Measurements from ENCODE around the gene ANXA5. TPM values are rescaled to one million over a fixed set of nuclear protein-coding genes. Genes with fewer than 3 reads are reported as not detected.
"Not testable (repeated sequence)": the region's sequence is repeated elsewhere in the genome, so short reads cannot be mapped to it uniquely, and the experiment has no call there.

ANXA5 gene
- total RNA-seq, 1 donor = 1,166 TPM

DNA sequence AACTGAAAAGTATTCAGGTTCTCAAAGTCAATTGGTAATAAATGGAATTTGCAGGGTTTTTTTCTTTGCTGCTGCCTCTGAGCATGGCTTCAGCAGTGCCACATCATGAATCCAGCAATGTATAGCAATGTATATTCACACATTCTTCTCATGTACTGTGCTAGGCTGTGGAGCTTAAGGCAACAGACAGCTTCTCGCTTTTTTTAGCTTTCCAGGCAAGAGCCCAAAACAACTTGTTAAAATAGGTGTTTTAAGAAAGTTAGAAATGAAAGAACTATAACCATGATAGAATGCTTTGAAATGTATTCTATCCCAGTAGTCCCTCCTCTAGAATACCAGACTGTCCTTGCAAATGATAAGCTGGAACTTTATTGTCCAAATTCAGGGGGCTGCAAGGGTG lies 37.8 kb upstream of the ANXA5 start:
- H3K4me1 ChIP-seq (ENCODE audit: insufficient read depth, low read length) = no peaks in the 10 kb centered on the region
- no peaks in the 10 kb centered on the region for H4K20me1 ChIP-seq (ENCODE audit: insufficient read depth, low read length)
- TF ChIP-seq, protein P1, sequence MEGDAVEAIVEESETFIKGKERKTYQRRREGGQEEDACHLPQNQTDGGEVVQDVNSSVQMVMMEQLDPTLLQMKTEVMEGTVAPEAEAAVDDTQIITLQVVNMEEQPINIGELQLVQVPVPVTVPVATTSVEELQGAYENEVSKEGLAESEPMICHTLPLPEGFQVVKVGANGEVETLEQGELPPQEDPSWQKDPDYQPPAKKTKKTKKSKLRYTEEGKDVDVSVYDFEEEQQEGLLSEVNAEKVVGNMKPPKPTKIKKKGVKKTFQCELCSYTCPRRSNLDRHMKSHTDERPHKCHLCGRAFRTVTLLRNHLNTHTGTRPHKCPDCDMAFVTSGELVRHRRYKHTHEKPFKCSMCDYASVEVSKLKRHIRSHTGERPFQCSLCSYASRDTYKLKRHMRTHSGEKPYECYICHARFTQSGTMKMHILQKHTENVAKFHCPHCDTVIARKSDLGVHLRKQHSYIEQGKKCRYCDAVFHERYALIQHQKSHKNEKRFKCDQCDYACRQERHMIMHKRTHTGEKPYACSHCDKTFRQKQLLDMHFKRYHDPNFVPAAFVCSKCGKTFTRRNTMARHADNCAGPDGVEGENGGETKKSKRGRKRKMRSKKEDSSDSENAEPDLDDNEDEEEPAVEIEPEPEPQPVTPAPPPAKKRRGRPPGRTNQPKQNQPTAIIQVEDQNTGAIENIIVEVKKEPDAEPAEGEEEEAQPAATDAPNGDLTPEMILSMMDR (IDR thresholded peaks at IDR 0.05; ENCODE audit: extremely low read depth, low read depth, low read length) = no peak
- peak; percentile 37 for DNase-seq (ENCODE audit: insufficient read length, low spot score, missing footprints)
- H3K4me3 ChIP-seq (ENCODE audit: insufficient read depth, low read length) = no peak overlapping the region
- H3K36me3 ChIP-seq (ENCODE audit: insufficient read depth, low read length) = no peaks in the 10 kb centered on the region
- no peak overlapping the region for H3K4me2 ChIP-seq (ENCODE audit: insufficient read depth, low read length)
- H3K27me3 ChIP-seq (ENCODE audit: insufficient read depth, low read length) = no peaks in the 10 kb centered on the region
- no peaks in the 10 kb centered on the region for H3K79me2 ChIP-seq (ENCODE audit: insufficient read depth, low read length)
- H3K9me3 ChIP-seq (ENCODE audit: low read depth, low read length) = no peaks in the 10 kb centered on the region
- no peak overlapping the region for H3K27ac ChIP-seq (ENCODE audit: low read depth, low read length)
- no peak overlapping the region for H2AFZ ChIP-seq (ENCODE audit: low read length)

DNA sequence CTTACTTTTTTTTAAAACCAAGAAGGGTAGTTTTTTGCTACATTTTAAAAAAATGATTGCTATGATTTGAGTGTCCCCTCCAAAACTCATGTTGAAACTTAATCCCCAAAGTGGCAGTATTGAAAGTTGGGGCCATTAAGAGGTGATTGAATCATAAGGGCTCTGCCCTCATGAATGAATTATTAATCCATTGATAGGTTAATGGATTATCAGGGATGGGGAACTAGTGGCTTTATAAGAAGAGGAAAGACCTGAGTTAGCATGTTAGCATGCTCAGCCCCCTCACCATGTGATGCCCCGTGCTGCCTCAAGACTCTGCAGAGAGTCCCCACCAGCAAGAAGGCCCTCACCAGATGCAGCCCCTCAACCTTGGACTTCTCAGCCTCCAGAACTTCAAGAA lies 37.2 kb upstream of the ANXA5 start:
- no peaks in the 10 kb centered on the region for H3K27me3 ChIP-seq (ENCODE audit: insufficient read depth, low read length)
- no peaks in the 10 kb centered on the region for H3K9me3 ChIP-seq (ENCODE audit: low read depth, low read length)
- peaks cover 3% of the 10 kb centered on the region for H3K4me1 ChIP-seq (ENCODE audit: insufficient read depth, low read length)
- no peak overlapping the region for H3K4me2 ChIP-seq (ENCODE audit: insufficient read depth, low read length)
- H3K27ac ChIP-seq (ENCODE audit: low read depth, low read length) = no peak overlapping the region
- no peaks in the 10 kb centered on the region for H3K79me2 ChIP-seq (ENCODE audit: insufficient read depth, low read length)
- H3K36me3 ChIP-seq (ENCODE audit: insufficient read depth, low read length) = no peaks in the 10 kb centered on the region
- H4K20me1 ChIP-seq (ENCODE audit: insufficient read depth, low read length) = no peaks in the 10 kb centered on the region
- no peak overlapping the region for H3K4me3 ChIP-seq (ENCODE audit: insufficient read depth, low read length)
- no peak for DNase-seq (ENCODE audit: insufficient read length, low spot score, missing footprints)
- no peak overlapping the region for H2AFZ ChIP-seq (ENCODE audit: low read length)
- TF ChIP-seq, protein P1 (IDR thresholded peaks at IDR 0.05; ENCODE audit: extremely low read depth, low read depth, low read length) = no peak

DNA sequence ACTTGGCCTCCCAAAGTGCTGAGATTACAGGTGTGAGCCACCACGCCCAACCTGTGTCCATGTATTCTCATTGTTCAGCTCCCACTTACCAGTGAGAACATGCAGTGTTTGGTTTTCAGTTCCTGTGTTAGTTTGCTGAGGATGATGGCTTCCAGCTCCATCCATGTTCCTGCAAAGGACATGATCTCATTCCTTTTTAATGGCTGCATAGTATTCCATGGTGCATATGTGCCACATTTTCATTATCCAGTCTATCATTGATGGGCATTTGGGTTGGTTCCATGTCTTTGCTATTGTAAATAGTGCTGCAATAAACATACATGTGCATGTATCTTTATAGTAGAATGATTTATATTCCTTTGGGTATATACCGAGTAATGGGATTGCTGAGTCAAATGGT lies 33.0 kb upstream of the ANXA5 start:
- not testable (repeated sequence) for DNase-seq (ENCODE audit: insufficient read length, low spot score, missing footprints); H3K4me3 ChIP-seq (ENCODE audit: insufficient read depth, low read length); H3K4me2 ChIP-seq (ENCODE audit: insufficient read depth, low read length); H3K27ac ChIP-seq (ENCODE audit: low read depth, low read length); H3K9me3 ChIP-seq (ENCODE audit: low read depth, low read length); H3K36me3 ChIP-seq (ENCODE audit: insufficient read depth, low read length); H3K79me2 ChIP-seq (ENCODE audit: insufficient read depth, low read length); H3K27me3 ChIP-seq (ENCODE audit: insufficient read depth, low read length); H4K20me1 ChIP-seq (ENCODE audit: insufficient read depth, low read length); H2AFZ ChIP-seq (ENCODE audit: low read length)
- H3K4me1 ChIP-seq (ENCODE audit: insufficient read depth, low read length) = peaks cover 27% of the 10 kb centered on the region

DNA sequence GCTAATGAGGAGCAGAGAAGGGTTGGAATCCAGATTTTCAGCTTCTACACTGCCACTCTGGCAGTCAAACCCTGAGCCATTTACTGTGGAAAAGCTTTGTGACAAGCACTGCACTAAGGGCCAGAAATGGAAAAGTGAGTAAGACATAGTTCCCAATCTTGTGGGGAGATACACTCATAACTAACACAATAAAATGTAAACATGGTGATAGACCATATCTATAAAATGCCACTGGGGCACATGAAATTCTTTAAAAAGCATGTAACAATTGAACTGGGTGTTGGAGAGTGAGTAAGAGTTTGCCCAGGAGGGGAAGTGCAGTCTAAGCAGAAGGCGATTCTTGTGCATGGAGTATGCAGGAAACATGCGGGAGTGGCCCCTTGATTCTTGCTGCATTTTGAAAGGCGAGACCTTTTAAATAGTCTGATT lies 32.0 kb upstream of the ANXA5 start:
- DNase-seq (ENCODE audit: insufficient read length, low spot score, missing footprints) = peak; percentile 75
- no peaks in the 10 kb centered on the region for H3K36me3 ChIP-seq (ENCODE audit: insufficient read depth, low read length)
- H3K27ac ChIP-seq (ENCODE audit: low read depth, low read length) = peak overlapping the region; percentile 91
- H3K79me2 ChIP-seq (ENCODE audit: insufficient read depth, low read length) = no peaks in the 10 kb centered on the region
- no peaks in the 10 kb centered on the region for H4K20me1 ChIP-seq (ENCODE audit: insufficient read depth, low read length)
- peaks cover 27% of the 10 kb centered on the region for H3K4me1 ChIP-seq (ENCODE audit: insufficient read depth, low read length)
- H3K9me3 ChIP-seq (ENCODE audit: low read depth, low read length) = no peaks in the 10 kb centered on the region
- TF ChIP-seq, protein P1 (IDR thresholded peaks at IDR 0.05; ENCODE audit: extremely low read depth, low read depth, low read length) = no peak
- H2AFZ ChIP-seq (ENCODE audit: low read length) = no peak overlapping the region
- H3K4me2 ChIP-seq (ENCODE audit: insufficient read depth, low read length) = peak overlapping the region; percentile 45
- H3K4me3 ChIP-seq (ENCODE audit: insufficient read depth, low read length) = no peak overlapping the region
- H3K27me3 ChIP-seq (ENCODE audit: insufficient read depth, low read length) = no peaks in the 10 kb centered on the region

Measured in osteoblast (primary cell).